ENCODE measurements around the gene CPN1.
"Not testable (repeated sequence)": the region's sequence is repeated elsewhere in the genome, so short reads cannot be mapped to it uniquely, and the experiment has no call there.

The CPN1 gene

GRCh38 chr10:100101192-100102076 lies 19.8 kb upstream of the CPN1 start:
- DNase-seq = no peak
- H3K4me3 Mint-ChIP-seq = no peak overlapping the region
- H3K27me3 Mint-ChIP-seq = peaks cover 56% of the 10 kb centered on the region
- no peak for ATAC-seq
- H3K4me1 Mint-ChIP-seq = no peaks in the 10 kb centered on the region
- H3K27ac Mint-ChIP-seq = no peak overlapping the region
- H3K9me3 Mint-ChIP-seq = peaks cover 0 to 11% of the 10 kb centered on the region in 2 donors

- DNase-seq = no peak
- H3K27me3 Mint-ChIP-seq = peaks cover 56% of the 10 kb centered on the region
These were observed 19.0 kb upstream of the CPN1 start for GRCh38 chr10:100100651-100101184.

DNA sequence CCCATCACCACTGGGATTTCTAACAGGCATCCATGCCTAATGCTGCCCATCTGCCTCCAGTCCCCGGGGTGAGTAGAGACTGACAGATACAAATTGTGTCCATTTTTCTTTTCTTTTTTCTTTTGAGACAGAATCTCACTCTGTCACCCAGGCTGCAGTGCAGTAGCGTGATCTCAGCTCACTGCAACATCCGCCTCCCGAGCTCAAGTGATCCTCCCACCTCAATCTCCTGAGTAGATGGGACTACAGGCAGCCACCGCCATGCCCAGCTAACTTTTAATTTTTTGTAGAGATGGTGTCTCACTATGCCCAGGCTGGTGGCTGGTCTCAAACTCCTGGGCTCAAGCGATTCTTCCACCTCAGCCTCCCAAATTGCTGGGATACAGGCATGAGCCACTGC lies 7.6 kb upstream of the CPN1 start:
- no peaks in the 10 kb centered on the region for H3K4me1 Mint-ChIP-seq
- H3K27me3 Mint-ChIP-seq = peaks cover 10% of the 10 kb centered on the region
- ATAC-seq (no peak), DNase-seq (no peak)
- no peaks in the 10 kb centered on the region for H3K9me3 Mint-ChIP-seq
- no peak overlapping the region for H3K4me3 Mint-ChIP-seq
- H3K27ac Mint-ChIP-seq = no peak overlapping the region

More at GRCh38 chr10:100100651-100101184, 19.0 kb upstream of the CPN1 start:
- Mint-ChIP-seq H3K4me3 (no peak overlapping the region), H3K4me1 (no peaks in the 10 kb centered on the region), H3K27ac (no peak overlapping the region), H3K9me3 (peaks cover 0 to 11% of the 10 kb centered on the region in 2 donors)
- ATAC-seq = no peak

GRCh38 chr10:100086708-100087107 lies 5.0 kb upstream of the CPN1 start:
- DNase-seq = not testable (repeated sequence)

GRCh38 chr10:100085596-100085995 lies 3.9 kb upstream of the CPN1 start:
- no peaks in the 10 kb centered on the region for H3K4me1 Mint-ChIP-seq
- ATAC-seq = no peak
- no peak overlapping the region for H3K4me3 Mint-ChIP-seq
- H3K9me3 Mint-ChIP-seq = no peaks in the 10 kb centered on the region
- no peak overlapping the region for H3K27ac Mint-ChIP-seq
- H3K27me3 Mint-ChIP-seq = peaks cover 20% of the 10 kb centered on the region
- DNase-seq = no peak

More at GRCh38 chr10:100086708-100087107, 5.0 kb upstream of the CPN1 start:
- not testable (repeated sequence) for H3K27ac Mint-ChIP-seq, H3K4me3 Mint-ChIP-seq, H3K9me3 Mint-ChIP-seq, ATAC-seq, H3K4me1 Mint-ChIP-seq
- peaks cover 18% of the 10 kb centered on the region for H3K27me3 Mint-ChIP-seq

DNA sequence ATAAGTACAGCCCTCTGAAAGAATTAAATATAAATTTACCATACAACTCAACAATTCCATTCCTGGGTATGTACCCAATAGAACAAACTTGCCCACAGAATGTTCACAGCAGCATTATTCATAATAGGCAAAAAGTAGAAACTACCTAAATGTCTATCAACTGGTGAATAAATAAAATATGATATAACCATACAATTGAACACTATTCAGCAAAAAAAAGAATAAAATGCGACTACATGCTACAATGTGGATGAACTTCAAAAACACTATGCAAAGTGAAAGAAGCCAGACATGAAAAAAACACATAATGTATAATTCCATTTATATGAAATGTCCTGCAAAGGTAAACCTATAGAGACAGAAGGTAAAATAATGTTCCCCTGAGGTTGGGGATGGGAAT lies 2.0 kb upstream of the CPN1 start:
- no peak overlapping the region for H3K4me3 Mint-ChIP-seq
- DNase-seq = no peak
- H3K9me3 Mint-ChIP-seq = no peaks in the 10 kb centered on the region
- ATAC-seq = no peak
- H3K27me3 Mint-ChIP-seq = peaks cover 11% of the 10 kb centered on the region
- H3K27ac Mint-ChIP-seq = no peak overlapping the region
- no peaks in the 10 kb centered on the region for H3K4me1 Mint-ChIP-seq

DNA sequence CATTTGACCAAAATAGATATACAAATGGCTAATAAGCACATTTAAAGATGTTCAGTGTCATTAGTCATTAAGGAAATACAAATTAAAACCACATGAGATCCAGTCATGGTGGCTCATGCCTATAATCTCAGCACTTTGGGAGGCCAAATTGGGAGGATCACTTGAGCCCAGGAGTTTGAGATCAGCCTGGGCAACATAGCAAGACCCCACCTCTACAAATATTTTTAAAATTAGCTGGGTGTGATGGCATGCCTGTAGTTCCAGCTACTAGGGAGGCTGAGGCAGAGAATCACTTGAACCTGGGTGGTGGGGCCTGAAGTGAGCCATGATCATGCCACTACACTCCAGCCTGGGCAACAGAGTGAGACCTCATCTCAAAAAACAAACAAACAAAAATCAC lies 607 bp upstream of the CPN1 start:
- peaks cover 10% of the 10 kb centered on the region for H3K27me3 Mint-ChIP-seq
- H3K27ac Mint-ChIP-seq = peak overlapping the region in 1 of 2 donors; percentile 22
- DNase-seq, H3K4me1 Mint-ChIP-seq, ATAC-seq, H3K4me3 Mint-ChIP-seq, H3K9me3 Mint-ChIP-seq: not testable (repeated sequence)

- Mint-ChIP-seq H3K4me3 (no peak overlapping the region), H3K27me3 (peaks cover 2% of the 10 kb centered on the region), H3K27ac (no peak overlapping the region), H3K4me1 (no peaks in the 10 kb centered on the region), H3K9me3 (no peaks in the 10 kb centered on the region)
- DNase-seq (no peak), ATAC-seq (no peak)
These were observed 4.9 kb downstream of the CPN1 start for GRCh38 chr10:100076750-100077149.

GRCh38 chr10:100075426-100076220 lies 6.0 kb downstream of the CPN1 start:
- H3K9me3 Mint-ChIP-seq = no peaks in the 10 kb centered on the region
- no peak for ATAC-seq
- no peaks in the 10 kb centered on the region for H3K27me3 Mint-ChIP-seq
- no peaks in the 10 kb centered on the region for H3K4me1 Mint-ChIP-seq
- H3K4me3 Mint-ChIP-seq = no peak overlapping the region
- no peak overlapping the region for H3K27ac Mint-ChIP-seq
- no peak for DNase-seq

DNA sequence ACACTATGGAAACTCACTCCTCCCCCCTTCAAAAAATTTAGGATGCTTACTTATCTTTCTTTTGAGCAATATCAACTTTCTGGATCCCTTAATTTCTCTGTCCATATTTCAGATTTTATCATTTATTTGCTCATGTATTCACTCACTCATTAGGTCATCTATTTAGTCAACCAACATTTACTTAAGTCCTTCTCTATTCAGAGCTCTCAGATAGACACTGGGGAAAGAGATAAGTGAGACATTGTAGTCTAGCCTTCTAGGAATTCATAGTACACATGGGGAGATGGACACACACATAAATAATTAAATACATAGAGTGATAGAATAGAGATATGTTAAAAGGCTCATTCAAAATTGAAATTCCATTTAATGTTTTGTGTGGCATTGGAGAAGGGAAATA lies 9.2 kb downstream of the CPN1 start:
- Mint-ChIP-seq H3K4me3 (no peak overlapping the region), H3K9me3 (no peaks in the 10 kb centered on the region), H3K27ac (no peak overlapping the region), H3K27me3 (peaks cover 12% of the 10 kb centered on the region), H3K4me1 (no peaks in the 10 kb centered on the region)
- ATAC-seq (no peak), DNase-seq (no peak)

GRCh38 chr10:100071529-100071928 lies 10.1 kb downstream of the CPN1 start:
- no peaks in the 10 kb centered on the region for H3K4me1 Mint-ChIP-seq
- DNase-seq (no peak), ATAC-seq (no peak)
- peaks cover 15% of the 10 kb centered on the region for H3K27me3 Mint-ChIP-seq
- no peak overlapping the region for H3K4me3 Mint-ChIP-seq
- H3K9me3 Mint-ChIP-seq = no peaks in the 10 kb centered on the region
- H3K27ac Mint-ChIP-seq = no peak overlapping the region

- Mint-ChIP-seq H3K27me3 (peaks cover 30% of the 10 kb centered on the region), H3K9me3 (no peaks in the 10 kb centered on the region), H3K4me3 (no peak overlapping the region), H3K27ac (no peak overlapping the region), H3K4me1 (no peaks in the 10 kb centered on the region)
- no peak for DNase-seq
- no peak for ATAC-seq
These were observed 14.2 kb downstream of the CPN1 start for GRCh38 chr10:100067466-100067865.

GRCh38 chr10:100065084-100065660 lies 16.5 kb downstream of the CPN1 start:
- Mint-ChIP-seq H3K4me3 (no peak overlapping the region), H3K27me3 (peaks cover 30% of the 10 kb centered on the region), H3K4me1 (no peaks in the 10 kb centered on the region), H3K9me3 (no peaks in the 10 kb centered on the region), H3K27ac (no peak overlapping the region)
- no peak for DNase-seq
- ATAC-seq = no peak

- ATAC-seq (no peak), DNase-seq (no peak)
- Mint-ChIP-seq H3K27ac (no peak overlapping the region), H3K27me3 (peaks cover 15% of the 10 kb centered on the region), H3K9me3 (no peaks in the 10 kb centered on the region), H3K4me1 (no peaks in the 10 kb centered on the region), H3K4me3 (no peak overlapping the region)
These were observed 20.3 kb downstream of the CPN1 start for GRCh38 chr10:100061401-100061800.

DNA sequence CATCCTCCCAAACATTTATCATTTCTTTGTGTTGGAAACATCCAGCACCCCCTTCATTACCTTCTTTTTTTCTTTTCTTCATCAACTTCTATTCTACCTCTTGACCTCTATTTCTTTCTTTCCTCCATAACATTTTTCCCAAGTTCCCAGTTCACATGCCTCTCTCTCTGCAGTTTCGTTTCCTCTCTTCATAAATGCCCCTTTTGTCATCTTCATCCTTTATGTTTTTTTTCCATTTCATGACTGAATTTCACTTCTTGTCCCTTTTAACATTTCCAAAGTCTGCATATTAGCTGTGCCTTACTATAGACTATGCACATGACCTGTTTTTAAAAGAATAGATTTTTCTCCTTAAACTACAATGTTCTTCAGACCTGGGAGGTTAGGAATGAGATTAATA lies 23.7 kb downstream of the CPN1 start:
- Mint-ChIP-seq H3K4me3 (no peak overlapping the region), H3K27ac (no peak overlapping the region), H3K9me3 (no peaks in the 10 kb centered on the region), H3K27me3 (peaks cover 6% of the 10 kb centered on the region), H3K4me1 (no peaks in the 10 kb centered on the region)
- ATAC-seq (no peak), DNase-seq (no peak)

Data from stimulated activated naive CD8-positive, alpha-beta T cell treated with anti-CD3 and anti-CD28 coated beads, Interleukin-15, amount 100 ng/mL, for 72 hours (primary cell).